ENCODE results near the gene MYH7B. TPM values are rescaled to one million over a fixed set of nuclear protein-coding genes. Genes with fewer than 3 reads are reported as not detected.

The MYH7B gene
- total RNA-seq, 1 experiment from 2014 or later: 0.07 TPM

DNA sequence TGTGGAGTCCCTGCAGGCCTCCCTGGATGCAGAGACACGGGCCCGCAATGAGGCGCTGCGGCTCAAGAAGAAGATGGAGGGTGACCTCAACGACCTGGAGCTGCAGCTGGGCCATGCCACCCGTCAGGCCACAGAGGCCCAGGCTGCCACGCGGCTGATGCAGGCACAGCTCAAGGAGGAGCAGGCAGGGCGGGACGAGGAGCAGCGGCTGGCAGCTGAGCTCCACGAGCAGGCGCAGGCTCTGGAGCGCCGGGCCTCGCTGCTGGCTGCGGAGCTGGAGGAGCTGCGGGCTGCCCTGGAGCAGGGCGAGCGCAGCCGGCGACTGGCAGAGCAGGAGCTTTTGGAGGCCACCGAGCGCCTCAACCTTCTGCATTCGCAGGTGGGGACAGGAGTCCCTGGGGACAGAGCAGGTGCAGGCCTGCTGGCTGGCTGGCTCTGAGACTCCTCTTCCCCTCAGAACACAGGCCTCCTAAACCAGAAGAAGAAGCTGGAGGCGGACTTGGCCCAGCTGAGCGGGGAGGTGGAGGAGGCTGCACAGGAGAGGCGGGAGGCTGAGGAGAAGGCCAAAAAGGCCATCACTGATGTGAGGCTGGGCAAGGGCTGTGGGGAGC is 44.7 kb downstream of the MYH7B start:
- ChIA-PET CTCF (interaction anchor here (0.7 to 4.5 kb wide), 4 partner anchors 62 to 165 kb away, joined by 3 to 28 read pairs (median 5); no protein-coding TSS in a partner anchor), POLR2A (no interaction called here)
- no peak for DNase-seq (ENCODE audit: unreplicated experiment)
- H3K27me3 Mint-ChIP-seq (ENCODE audit: insufficient read depth, unreplicated experiment): no peaks in the 10 kb centered on the region
- peaks cover 69% of the 10 kb centered on the region for H3K36me3 Mint-ChIP-seq (ENCODE audit: insufficient read depth, unreplicated experiment)
- BruUV-seq (replicated peaks): no TSS peak
- no peak overlapping the region for H3K27ac Mint-ChIP-seq (ENCODE audit: low read depth, unreplicated experiment)
- no peaks in the 10 kb centered on the region for H3K9me3 Mint-ChIP-seq (ENCODE audit: unreplicated experiment)
- TF ChIP-seq, protein P1, sequence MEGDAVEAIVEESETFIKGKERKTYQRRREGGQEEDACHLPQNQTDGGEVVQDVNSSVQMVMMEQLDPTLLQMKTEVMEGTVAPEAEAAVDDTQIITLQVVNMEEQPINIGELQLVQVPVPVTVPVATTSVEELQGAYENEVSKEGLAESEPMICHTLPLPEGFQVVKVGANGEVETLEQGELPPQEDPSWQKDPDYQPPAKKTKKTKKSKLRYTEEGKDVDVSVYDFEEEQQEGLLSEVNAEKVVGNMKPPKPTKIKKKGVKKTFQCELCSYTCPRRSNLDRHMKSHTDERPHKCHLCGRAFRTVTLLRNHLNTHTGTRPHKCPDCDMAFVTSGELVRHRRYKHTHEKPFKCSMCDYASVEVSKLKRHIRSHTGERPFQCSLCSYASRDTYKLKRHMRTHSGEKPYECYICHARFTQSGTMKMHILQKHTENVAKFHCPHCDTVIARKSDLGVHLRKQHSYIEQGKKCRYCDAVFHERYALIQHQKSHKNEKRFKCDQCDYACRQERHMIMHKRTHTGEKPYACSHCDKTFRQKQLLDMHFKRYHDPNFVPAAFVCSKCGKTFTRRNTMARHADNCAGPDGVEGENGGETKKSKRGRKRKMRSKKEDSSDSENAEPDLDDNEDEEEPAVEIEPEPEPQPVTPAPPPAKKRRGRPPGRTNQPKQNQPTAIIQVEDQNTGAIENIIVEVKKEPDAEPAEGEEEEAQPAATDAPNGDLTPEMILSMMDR (IDR thresholded peaks at IDR 0.05; ENCODE audit: unreplicated experiment): no peak
- no peak overlapping the region for H3K4me3 Mint-ChIP-seq (ENCODE audit: unreplicated experiment)
- intact Hi-C loops (cut with micrococcal nuclease): no loop called here
- no peaks in the 10 kb centered on the region for H3K4me1 Mint-ChIP-seq (ENCODE audit: insufficient read depth, unreplicated experiment)

DNA sequence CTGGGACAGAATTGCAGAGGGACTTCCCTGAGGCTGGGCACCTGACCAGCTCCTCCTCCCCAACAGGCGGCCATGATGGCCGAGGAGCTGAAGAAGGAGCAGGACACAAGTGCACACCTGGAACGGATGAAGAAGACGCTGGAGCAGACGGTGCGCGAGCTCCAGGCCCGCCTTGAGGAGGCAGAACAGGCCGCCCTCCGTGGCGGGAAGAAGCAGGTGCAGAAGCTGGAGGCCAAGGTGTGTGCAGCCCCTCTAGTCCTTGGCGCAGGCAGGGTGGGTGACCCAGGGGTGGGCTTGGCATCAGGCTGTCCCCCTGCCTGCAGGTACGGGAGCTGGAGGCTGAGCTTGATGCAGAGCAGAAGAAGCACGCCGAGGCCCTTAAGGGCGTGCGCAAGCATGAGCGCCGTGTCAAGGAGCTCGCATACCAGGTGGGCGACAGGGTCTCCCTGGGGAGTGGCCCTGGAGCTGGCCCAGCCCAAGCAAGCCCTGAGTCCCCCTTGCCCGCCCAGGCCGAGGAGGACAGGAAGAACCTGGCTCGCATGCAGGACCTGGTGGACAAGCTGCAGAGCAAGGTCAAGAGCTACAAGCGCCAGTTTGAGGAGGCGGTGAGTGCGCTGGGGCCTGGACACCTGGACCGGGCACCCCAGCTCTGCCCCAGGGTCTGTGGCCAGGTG is 45.4 kb downstream of the MYH7B start:
- ChIA-PET CTCF (interaction anchor here (0.6 to 4.5 kb wide), 9 partner anchors 22 to 165 kb away, joined by 3 to 28 read pairs (median 3); no protein-coding TSS in a partner anchor), POLR2A (interaction anchor here (0.5 to 1.4 kb wide), 2 partner anchors 16 to 267 kb away, joined by 3 to 4 read pairs; no protein-coding TSS in a partner anchor)
- intact Hi-C loops (cut with micrococcal nuclease): no loop called here
- Mint-ChIP-seq H3K4me3 (ENCODE audit: unreplicated experiment) (no peak overlapping the region), H3K36me3 (ENCODE audit: insufficient read depth, unreplicated experiment) (peaks cover 70% of the 10 kb centered on the region), H3K4me1 (ENCODE audit: insufficient read depth, unreplicated experiment) (no peaks in the 10 kb centered on the region), H3K9me3 (ENCODE audit: unreplicated experiment) (no peaks in the 10 kb centered on the region), H3K27ac (ENCODE audit: low read depth, unreplicated experiment) (no peak overlapping the region), H3K27me3 (ENCODE audit: insufficient read depth, unreplicated experiment) (no peaks in the 10 kb centered on the region)
- no peak for DNase-seq (ENCODE audit: unreplicated experiment)
- TF ChIP-seq, protein P1 (IDR thresholded peaks at IDR 0.05; ENCODE audit: unreplicated experiment): no peak
- no TSS peak for BruUV-seq (replicated peaks)

DNA sequence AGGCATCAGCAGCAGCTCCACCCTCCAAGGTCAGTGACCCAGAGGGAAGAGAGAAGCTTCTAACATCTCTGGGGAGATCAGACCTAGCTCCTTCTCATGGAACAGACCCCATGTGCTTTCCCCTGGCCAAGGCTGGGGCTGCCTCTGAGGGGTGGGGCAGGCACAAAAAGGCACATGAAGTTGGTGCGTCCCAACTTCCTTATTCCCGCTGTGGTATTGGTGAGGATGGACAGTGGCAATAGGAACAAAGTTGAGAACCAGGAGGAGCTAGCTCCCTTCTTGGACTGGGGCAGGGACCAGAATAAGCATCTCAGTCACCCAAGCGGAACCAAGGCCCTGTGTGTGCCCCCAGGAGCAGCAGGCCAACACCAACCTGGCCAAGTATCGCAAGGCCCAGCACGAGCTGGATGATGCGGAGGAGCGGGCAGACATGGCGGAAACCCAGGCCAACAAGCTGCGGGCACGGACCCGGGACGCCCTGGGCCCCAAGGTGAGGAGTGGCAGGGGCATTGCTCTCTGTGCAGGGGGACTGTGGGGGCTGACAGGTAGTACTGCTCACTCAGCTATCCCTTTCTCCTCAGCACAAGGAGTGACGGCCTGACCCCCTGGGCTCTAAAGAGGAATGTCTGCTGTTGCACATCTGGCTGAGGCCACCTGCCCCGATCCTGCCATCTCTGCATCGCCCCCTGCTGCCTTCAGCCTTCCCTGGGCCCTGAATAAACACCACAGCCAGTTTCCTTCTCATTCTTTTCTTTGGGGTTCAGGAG is 46.1 kb downstream of the MYH7B start:
- intact Hi-C loops (cut with micrococcal nuclease): no loop called here
- Mint-ChIP-seq H3K36me3 (ENCODE audit: insufficient read depth, unreplicated experiment) (peaks cover 74% of the 10 kb centered on the region), H3K27me3 (ENCODE audit: insufficient read depth, unreplicated experiment) (no peaks in the 10 kb centered on the region), H3K27ac (ENCODE audit: low read depth, unreplicated experiment) (no peak overlapping the region), H3K4me3 (ENCODE audit: unreplicated experiment) (no peak overlapping the region), H3K4me1 (ENCODE audit: insufficient read depth, unreplicated experiment) (no peaks in the 10 kb centered on the region), H3K9me3 (ENCODE audit: unreplicated experiment) (no peaks in the 10 kb centered on the region)
- TF ChIP-seq, protein P1 (IDR thresholded peaks at IDR 0.05; ENCODE audit: unreplicated experiment): peak; percentile 16
- ChIA-PET POLR2A (interaction anchor here (0.5 to 1.4 kb wide), 3 partner anchors 15 to 266 kb away, joined by 3 to 4 read pairs (median 3); no protein-coding TSS in a partner anchor), CTCF (interaction anchor here (0.5 to 4.5 kb wide), 7 partner anchors 23 to 168 kb away, joined by 3 to 28 read pairs (median 3); no protein-coding TSS in a partner anchor)
- BruUV-seq (replicated peaks): no TSS peak
- DNase-seq (ENCODE audit: unreplicated experiment): no peak
